SK-N-MC (cell line): ENCODE measurements around the gene MRPL24.

ENCODE experiments used
- EZH2 ChIP-seq: fragments of 200-600 bp; sonication (generic); IDR thresholded peaks from one replicate; pipeline ENCODE4 v1.6.1; 2017; ENCODE audit warnings: antibody characterized with exemption
- POLR2AphosphoS5 ChIP-seq: IDR thresholded peaks from 2 replicates; pipeline ENCODE4 v1.6.1; 2012; ENCODE audit warnings: mild to moderate bottlenecking, low read depth, low read length, borderline replicate concordance

- TF ChIP-seq POLR2AphosphoS5 (no peak), EZH2 (no peak)
Observed at GRCh38 chr1:156788136-156788535, 47.2 kb upstream of the MRPL24 start.
